HG03378 (cell line): ENCODE data around the gene MRPS6.

Experiments
- ATAC-seq: cut with Tn5 transposase; IDR thresholded peaks from one replicate; pipeline ENCODE4 v1.9.1; 2021; ENCODE audit warnings: mild to moderate bottlenecking, moderate library complexity; ENCODE audit not compliant: unreplicated experiment

MRPS6 gene

DNA sequence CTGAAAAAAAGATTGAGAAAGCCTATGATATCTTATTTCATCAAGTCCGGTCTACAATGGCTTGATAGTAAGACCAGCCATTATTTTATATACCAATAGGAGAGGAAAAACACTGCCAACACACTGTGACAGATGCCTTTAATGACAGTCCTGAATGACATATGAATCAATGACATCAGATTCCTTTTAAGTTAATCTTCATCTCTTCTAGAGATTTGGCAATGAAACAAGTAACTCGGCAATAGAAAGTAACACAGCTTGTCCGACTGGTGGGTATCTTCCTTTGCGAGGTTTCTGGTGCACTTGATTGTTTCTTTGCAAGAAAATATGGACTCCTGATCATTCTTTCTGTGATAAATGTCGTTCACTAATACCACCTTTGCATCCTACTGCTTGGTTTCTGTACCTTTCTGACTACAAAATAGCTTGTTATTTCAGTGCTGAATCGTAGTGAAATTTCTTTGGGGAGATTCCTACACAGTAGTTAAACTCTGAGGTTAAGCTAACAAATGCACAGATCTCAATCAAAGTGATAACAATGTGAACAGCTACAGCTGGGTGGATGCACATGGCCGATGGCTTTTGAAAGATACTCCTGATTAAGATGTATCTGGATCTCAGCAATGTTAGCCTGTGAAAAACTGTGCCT is 104.7 kb downstream of the MRPS6 start:
- ATAC-seq = no peak

DNA sequence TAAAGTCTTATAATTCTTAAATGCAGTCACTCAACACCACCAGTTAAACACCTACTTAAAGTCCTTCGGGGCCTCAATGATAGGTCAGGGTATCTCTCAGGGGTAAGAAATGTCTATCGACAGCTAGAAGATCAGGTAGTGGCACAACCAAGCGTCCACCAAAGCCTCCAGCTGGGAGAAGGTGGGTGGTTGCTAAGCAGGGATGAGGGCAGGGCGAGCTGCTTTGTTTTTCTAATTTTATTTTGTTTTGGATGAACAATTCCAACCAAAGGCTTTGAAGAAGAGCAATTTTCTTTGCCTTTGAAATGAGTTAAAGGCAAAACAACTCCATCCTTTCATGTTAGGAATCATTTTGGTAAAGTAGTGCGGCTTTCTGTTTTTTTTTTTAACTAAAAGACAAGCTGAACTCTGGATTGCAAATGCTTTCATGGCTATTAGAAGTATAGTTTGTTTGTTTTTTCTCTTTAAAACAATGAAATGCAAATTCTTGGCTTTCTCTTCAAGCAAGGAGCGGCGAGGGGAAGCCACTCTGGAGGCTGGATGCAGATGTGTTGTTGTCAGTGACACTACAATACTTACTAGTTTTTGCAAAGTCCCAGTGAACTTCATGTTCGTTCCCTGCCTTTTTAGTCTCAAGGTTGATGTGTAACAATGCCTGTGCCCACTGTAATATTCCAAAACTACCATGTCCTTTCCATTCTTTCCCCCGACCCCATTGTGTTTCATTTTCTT is 106.0 kb downstream of the MRPS6 start:
- no peak for ATAC-seq

DNA sequence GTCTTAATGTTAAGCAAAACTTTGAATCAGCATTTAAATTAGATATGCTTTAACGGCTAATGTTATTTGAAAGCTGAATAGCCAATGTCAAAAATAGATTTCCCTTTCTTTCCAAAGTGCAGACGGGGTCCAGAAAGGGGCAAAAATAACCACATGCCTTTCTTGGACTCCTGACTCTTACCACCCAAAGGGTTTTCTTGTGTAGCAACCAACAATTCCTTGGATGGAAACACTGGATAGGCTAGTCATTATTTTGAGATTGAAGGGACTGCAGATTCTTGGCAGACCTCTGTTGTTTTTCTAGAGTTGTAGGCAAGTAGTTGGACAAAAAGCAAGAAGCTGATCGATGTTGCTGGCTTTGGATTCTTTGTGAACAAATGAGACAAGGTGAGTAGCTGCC is 107.0 kb downstream of the MRPS6 start:
- no peak for ATAC-seq

DNA sequence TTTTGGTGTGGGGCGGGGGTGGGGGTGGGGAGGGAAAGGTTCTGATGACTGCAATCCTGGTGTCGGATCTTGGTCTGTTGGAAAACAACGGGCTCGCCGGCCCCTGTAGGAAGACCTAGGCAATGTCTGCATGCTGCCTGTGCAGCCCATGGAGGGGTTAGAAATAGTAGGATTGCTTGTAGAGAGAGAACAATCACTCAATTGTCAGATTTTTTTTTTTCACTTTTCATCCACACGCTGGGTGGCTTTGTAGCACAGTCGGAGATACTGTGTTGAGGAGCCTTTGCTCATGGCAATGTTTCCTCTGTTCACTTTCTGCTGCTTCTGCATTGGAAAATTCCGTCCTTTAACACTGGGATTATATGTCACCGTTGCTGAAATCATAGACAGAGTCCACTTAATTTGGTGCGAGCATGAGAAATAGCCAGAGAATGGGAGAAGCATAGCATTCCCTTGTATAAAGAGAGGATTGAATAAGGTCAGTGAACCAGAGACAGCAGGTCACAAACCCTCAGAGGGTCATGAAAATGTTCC is 107.5 kb downstream of the MRPS6 start:
- no peak for ATAC-seq

DNA sequence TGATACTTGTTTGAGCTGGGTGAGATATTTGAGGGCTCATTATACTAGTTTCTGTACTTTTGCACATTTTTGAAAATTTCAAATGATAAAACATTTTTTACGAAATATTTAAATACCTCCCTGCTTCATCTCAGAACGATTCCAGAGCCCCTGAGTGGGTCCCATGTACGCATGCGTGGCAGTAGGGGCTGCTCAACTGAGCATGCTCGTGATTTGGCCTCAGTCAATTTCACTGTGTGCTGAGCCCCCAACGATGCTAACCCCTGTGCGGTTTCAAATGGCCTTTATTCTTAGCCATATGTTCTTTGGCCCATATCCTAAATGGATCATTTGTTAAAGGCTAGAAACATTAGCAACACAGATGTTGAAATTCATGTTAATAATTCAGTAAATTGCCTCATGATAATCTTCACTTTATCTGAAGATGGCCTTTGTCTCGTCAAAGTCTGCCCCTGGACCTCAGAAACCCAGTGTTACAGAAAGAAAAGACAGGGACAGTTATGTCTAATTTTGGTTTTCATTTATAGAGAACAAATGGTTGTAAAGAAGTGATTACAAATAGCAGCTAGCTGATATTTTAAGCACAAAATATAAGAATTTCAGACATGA is 108.2 kb downstream of the MRPS6 start:
- ATAC-seq = no peak

DNA sequence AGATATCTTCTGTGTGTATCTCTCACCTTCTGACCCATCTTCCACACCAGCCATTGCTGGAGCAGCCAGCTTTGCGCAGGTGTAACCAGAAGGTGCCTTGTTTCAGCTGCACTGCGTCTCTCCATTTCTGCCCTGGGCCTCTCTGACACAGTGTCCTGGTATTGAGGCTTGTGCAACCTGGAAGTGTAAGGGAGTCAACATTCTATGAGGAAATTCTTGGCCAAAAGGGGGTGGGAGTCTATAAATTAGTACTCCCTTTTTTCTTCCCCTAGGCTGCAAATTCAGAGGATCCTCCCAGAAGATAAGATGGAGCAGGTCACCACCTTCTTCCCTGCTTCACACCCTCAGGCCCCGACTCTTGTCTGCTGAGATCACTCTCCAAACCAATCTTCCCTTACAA is 109.1 kb downstream of the MRPS6 start:
- ATAC-seq = no peak

DNA sequence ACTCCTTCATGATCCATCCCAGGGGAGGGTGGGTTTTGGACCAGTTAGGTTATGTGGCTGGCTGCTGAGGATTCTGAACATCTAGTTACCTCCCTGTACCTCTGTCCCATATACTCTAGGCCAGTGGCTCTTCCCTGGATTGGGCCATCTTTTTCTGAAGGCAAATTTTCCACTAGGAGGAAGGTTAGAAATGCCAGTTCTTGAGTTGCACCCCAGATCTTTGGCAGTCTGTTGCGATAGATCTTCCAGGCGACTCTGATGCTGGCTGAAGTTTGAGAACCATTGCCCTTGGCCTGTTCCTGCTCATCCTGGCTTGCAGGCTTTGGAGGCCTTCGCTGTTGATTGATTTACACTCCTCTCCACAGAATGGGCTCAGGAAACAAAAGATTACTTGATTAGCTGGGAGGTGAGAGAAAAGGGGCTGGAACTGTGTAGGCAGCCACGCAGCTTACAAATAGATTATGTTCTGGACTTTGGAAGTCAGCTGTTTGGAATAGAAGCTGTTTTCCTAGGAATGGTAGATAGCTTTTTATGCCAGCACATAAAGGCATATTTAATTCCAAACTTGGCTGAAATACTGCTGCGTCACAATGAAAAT is 110.1 kb downstream of the MRPS6 start:
- ATAC-seq = no peak

DNA sequence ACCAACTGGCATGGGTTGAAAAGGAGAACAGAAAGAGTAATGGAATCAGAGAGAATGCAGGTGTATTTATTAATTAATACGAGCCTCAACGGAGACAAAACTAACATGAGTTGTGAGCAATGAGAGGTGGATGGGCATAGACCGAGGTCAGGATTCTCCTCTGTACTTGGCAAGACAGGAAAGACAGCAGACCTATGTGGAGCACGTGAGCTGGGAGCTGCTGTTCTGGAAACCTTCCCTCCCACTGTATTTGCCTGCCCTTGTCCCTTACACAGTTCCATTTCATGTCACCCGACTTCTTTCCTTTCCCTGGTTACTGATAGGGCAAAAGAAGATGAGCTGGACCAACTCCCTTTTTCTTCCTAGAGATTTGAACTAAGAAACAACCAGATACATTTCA is 110.9 kb downstream of the MRPS6 start:
- no peak for ATAC-seq

DNA sequence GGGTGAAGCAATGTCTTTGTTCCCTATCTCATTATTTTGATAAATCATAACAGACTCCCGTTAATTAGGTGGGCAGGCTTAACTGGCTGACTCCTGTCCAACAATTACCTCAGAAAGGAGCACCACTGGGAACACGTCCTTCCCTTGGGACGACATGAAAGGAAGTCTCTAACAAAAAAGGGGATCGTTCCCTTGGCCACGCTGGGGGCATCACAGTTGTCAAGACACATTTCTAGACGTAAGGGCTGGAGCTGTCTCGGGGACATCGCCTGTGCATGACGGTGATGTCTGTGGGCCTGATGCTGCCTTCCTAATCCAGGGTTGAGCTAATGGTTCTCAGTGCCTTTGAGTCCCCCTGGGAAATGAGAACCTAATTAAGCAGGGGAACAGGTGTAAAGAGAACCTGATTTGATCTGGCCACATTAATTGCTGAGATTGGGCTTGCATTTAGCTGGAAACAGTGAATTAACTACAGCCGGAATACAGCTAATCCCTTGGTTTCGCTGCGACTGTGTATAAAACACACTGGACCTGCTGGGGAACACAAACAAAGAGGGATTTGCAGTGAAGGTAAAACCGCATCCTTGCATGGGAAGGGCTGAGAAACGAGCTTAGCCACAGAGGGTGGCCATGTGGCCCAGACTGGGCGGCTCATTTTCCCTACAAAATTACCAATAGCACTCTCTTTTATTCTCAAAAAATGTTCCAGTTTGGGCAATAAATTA is 111.8 kb downstream of the MRPS6 start:
- ATAC-seq = no peak

DNA sequence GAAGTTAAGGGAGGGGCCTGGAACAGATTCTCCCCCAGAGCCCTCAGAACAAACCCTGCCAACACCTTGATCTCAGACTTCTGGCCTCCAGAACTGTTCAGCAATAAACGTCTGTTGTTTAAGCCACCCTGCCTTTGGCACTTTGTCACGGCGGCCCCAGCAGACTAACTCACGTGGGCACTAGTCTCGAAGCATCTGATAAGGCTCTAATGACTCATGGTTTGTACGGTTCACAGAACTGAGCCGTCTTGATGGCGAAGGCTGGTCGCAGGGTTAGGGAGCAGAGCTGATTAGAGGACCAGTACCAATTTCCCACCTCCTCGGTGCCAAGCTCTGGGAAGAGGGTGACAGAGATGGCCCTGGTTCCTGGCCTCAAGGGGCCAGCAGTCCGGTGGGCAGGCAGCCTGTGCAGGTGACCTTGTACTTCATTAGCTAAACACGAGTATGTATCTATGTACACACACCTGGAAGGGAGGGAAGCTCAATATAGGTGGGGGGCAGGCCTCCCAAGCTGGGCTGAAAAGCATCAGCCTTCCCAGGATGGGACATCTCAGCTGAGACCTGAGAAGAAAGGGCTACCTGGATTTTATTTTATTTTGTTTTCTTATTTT is 112.8 kb downstream of the MRPS6 start:
- no peak for ATAC-seq

DNA sequence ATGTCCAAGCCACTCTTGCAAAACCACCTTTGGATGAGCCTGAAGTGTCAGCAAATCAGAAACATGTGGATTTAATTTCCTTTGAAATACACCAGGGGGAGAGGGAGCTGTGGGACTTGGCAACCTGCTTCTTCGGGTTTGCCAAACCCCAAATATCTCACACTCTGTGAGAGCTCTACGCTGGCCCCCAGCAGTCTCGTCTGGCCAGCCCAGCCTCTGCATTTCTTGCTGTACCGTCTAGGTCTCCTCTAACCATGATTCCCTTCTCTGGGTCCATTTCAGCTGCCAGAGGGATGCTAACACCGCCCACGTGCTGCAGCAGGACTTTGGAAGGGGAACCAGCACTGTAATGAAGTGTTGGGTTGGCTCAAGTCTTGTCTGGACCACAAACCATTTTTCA is 114.6 kb downstream of the MRPS6 start:
- ATAC-seq = no peak

DNA sequence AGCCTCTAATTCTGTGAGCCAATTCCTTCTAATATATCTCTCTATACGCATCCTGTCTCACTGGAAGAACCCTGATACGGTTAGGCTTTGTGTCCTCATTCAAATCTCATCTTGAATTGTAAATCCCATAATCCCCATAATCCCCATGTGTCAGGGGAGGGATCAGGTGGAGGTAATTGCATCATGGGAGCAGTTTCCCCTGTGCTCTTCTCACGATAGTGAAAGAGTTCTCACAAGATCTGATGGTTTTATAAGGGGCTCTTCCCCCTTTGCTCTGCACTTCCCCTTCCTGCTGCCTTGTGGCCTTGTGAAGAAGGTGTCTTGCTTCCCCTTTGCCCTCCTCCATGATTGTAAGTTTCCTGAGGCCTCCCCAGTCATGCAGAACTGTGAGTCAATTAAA is 116.1 kb downstream of the MRPS6 start:
- ATAC-seq = no peak

DNA sequence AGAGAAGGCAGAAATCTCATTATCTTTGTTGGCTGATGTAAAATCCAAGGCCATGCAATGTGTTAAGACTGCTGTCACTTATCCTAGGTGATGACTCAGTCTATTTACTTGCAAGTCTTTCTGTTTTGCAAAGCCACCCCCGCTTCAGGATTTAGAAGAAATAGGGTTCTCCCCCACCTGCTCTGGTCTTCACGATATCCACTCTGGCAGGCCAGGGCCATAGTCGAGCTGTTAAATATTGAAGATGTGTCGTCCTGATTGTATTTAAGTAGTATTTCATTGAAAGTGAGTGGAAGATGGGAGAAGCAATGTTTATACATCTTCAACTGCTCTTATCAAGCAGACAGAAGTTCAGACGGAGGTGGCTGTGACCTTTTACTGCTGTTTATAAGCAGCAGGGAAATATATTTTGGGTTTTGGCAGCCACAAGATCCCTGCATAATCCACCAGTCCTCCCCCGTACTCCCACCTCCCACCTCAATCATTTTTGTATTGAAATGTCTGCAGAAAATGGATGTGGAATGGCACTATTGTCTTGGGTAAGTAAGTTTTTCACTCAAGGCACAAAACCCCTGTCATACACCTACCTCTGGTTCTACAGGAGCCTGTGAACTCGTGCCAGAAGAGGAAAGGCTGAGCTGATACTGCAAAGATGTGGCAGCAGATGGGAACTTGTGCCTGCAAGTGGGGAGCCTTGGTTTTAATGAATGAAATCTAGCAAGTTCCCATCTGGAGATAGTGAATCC is 117.4 kb downstream of the MRPS6 start:
- ATAC-seq = no peak

DNA sequence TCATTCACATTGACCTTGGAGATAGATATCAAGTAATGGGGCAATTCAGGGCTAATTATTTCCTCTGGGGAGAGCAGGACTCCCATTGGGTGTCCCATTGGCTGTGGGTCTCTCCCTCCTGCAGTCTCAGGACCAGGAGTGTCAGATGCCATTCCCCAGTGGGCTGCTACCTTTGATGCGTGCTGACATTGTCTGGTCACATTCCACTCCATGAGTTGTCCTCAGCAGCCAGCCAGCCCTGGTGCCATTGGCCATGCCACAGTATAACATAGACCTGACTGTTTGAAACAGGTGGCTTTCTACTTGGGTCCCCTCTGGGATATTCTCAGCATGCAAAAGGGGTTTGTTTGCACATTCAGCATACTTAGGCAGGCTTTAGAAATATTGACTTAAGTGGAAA is 118.5 kb downstream of the MRPS6 start:
- no peak for ATAC-seq
